ENCODE measurements around the gene CGNL1.

CGNL1 gene

GRCh38 chr15:57390583-57390982 is 14.3 kb downstream of the CGNL1 start:
- H3K4me3 ChIP-seq (ENCODE audit: low read depth, low read length): no peak overlapping the region

GRCh38 chr15:57391537-57391936 is 15.2 kb downstream of the CGNL1 start:
- no peak overlapping the region for H3K4me3 ChIP-seq (ENCODE audit: low read depth, low read length)
- no peak for TF ChIP-seq CTCF (IDR thresholded peaks at IDR 0.05; ENCODE audit: borderline replicate concordance, insufficient read depth, low read depth, low read length)

More at GRCh38 chr15:57390583-57390982, 14.3 kb downstream of the CGNL1 start:
- no peak for TF ChIP-seq CTCF (IDR thresholded peaks at IDR 0.05; ENCODE audit: borderline replicate concordance, insufficient read depth, low read depth, low read length)

- TF ChIP-seq CTCF (IDR thresholded peaks at IDR 0.05; ENCODE audit: borderline replicate concordance, insufficient read depth, low read depth, low read length): no peak
- H3K4me3 ChIP-seq (ENCODE audit: low read depth, low read length): no peak overlapping the region
These were observed 16.8 kb downstream of the CGNL1 start for GRCh38 chr15:57393061-57393460.

- no peak overlapping the region for H3K4me3 ChIP-seq (ENCODE audit: low read depth, low read length)
- TF ChIP-seq CTCF (IDR thresholded peaks at IDR 0.05; ENCODE audit: borderline replicate concordance, insufficient read depth, low read depth, low read length): no peak
These were observed 19.0 kb downstream of the CGNL1 start for GRCh38 chr15:57395292-57395691.

DNA sequence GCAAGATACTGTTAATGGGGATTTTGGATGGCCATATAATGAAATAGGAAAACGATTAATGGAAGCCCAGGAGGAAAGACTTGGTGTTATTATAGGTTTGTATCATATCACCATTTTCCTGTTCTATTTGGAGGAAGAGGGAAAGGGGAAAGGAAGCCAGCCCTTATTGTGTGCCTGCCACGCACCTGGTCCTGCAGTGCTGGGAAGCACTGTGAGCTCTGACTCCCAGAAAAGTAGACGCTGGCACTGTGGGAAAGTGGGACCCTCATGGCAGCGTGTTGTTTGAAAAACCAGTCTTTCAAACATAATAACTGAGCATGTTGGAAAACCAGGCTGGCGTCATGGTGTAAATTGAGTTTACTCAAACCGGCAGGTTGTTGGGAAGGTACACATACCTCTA is 22.0 kb downstream of the CGNL1 start:
- TF ChIP-seq CTCF (IDR thresholded peaks at IDR 0.05; ENCODE audit: borderline replicate concordance, insufficient read depth, low read depth, low read length): no peak
- no peak overlapping the region for H3K4me3 ChIP-seq (ENCODE audit: low read depth, low read length)

DNA sequence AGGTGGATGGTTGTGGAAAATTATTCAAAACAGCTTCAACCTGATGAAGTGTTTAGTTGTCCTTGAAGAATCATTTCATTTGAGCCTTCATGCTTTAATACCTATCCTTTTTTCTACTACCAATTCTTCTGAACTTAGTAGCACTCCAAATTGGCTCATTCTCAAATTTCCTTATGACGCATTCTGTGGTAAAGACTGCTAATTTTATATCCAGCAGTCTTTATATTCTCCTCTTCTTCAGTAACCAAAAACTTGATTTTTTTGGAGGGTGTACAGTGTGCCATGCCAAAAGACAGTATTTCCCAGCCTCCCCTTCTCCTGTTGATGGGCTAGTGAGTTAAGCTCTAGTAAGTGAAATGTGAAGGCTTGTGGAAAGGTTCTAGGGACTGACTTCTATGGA is 25.2 kb downstream of the CGNL1 start:
- no peak overlapping the region for H3K4me3 ChIP-seq (ENCODE audit: low read depth, low read length)
- no peak for TF ChIP-seq CTCF (IDR thresholded peaks at IDR 0.05; ENCODE audit: borderline replicate concordance, insufficient read depth, low read depth, low read length)

GRCh38 chr15:57403017-57403416 is 26.7 kb downstream of the CGNL1 start:
- H3K4me3 ChIP-seq (ENCODE audit: low read depth, low read length): no peak overlapping the region
- TF ChIP-seq CTCF (IDR thresholded peaks at IDR 0.05; ENCODE audit: borderline replicate concordance, insufficient read depth, low read depth, low read length): no peak
